ENCODE data around the gene TUT7.
"Not testable (repeated sequence)": the region's sequence is repeated elsewhere in the genome, so short reads cannot be mapped to it uniquely, and the experiment has no call there.

Gene TUT7

DNA sequence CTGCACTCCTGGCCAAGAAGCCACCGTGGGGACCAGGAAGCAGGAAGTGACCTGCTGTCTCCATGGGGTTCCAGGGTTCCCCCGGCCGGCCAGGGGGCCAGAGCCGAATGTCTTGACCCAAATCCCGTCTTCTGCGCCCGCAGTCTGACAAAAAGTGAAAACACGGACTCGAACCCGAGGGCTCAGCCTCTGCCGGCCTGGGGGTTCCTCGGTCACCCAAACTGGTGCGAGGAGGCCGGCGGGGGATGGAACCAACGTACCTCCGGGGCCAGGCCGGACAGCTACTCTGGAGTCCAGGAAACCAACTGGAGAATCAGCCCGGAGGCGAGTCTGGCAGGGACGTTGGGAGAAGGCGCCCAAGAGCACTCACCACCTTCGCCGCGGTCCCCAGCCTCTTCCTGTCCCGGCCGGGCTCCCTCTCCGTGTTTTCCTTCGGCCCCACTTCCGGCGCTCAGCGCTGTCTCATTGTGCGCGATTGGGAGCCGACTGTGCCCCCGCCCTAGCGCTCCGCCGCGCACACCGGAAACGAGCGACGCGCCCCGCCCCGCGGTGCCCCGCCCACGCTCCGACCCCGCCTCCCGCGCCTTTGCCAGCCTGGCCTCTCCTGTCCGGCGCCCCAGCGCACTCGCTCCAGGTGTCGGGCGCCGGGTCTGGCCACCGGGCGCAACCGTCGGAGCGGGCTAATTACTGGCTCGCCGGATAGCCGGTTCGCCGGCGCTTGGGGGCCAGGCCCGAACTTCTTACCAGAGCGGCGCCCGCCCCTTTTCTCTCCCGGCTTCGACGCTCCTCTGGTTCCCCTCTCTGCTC, at the start of gene TUT7:
Gene TUT7, minus strand, starts transcription at position 400 of the 807 bp plus-strand sequence. CDS start 1,211 bp downstream, outside the sequence.
- FAIRE-seq, result no peak

DNA sequence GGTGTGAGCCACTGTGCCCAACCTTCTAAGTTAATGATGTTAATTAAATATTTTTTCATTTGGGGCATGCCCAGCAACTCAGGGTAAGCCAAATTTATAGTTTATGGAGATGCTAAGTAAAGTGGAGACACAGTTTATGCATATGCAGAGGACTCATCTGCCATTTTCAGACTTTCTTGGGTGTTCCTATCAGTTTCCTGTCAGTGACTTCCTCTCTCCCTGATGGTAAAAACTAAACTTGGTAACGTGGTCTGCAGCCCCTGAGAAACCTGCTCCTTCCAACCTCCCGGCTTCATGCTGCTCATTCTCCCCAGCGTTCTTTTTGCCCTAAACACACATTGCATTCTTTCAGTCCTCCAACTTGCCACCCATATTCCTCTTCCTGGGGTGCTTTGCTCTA, 48.4 kb upstream of the TUT7 start:
- no peak for FAIRE-seq

DNA sequence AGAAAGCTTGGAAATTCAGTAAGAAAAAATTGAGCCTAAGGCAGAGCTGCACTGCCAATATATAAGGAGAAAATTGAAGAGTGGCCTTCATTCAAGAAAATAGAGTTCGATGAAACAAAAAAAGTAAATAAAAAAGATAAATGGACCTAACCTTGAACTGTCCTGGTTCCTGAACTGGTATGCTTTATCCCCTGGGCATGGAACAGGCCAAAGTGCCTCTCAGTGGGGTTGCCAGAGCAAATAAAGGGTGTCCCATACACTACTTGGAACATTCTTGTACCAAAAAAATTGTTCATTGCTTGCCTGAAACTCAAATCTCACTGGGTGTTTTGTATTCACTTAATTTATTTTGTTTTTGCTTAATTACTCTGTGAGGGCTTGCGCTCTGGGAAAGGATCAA, 42.2 kb upstream of the TUT7 start:
- FAIRE-seq, result no peak

GRCh38 chr9:86390184-86390583, 36.0 kb upstream of the TUT7 start:
- not testable (repeated sequence) for FAIRE-seq

GRCh38 chr9:86389628-86390027, 35.4 kb upstream of the TUT7 start:
- no peak for FAIRE-seq

DNA sequence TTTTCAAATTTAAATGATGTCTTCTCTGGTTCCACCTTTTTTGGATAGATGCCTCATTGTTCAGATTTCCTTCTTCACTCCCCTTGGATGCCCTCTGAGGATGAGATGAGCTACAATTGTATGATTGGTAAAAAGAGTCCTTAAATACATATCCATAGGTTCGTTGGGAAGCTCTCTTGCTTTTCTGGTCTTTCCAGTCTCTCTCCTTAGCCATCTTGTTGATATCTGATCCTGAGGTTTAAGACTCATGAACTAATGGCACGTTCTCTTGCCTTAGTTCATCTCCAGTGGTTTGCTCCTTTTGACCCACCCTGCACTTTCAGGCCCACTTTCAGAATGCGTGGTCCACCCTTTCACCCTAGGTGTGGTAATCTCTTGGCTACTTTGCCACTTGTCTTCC, 33.2 kb upstream of the TUT7 start:
- FAIRE-seq, result no peak

DNA sequence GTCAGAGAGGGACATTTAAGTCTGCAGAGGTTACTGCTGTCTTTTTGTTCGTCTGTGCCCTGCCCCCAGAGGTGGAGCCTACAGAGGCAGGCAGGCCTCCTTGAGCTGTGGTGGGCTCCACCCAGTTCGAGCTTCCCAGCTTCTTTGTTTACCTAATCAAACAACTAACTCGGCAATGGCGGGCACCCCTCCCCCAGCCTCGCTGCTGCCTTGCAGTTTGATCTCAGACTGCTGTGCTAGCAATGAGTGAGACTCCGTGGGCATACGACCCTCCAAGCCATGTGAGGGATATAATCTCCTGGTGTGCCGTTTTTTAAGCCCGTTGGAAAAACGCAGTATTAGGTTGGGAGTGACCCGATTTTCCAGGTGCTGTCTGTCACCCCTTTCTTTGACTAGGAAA, 28.8 kb upstream of the TUT7 start:
- FAIRE-seq, result not testable (repeated sequence)

DNA sequence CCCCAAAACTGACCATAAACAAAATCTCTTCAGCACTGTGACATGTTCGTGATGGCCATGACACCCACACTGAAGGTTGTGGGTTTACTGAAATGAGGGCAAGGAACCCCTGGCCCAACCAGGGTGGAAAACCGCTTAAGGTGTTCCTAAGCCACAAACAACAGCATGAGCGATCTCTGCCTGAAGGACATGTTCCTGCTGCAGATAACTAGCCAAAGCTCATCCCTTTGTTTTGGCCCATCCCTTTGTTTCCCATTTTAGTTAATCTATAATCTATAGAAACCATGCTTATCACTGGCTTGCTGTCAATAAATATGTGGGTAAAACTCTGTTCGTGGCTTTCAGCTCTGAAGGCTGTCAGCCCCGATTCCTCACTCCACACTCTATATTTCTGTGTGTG, 21.8 kb upstream of the TUT7 start:
- FAIRE-seq, result no peak

GRCh38 chr9:86369810-86370209, 15.6 kb upstream of the TUT7 start:
- no peak for FAIRE-seq

DNA sequence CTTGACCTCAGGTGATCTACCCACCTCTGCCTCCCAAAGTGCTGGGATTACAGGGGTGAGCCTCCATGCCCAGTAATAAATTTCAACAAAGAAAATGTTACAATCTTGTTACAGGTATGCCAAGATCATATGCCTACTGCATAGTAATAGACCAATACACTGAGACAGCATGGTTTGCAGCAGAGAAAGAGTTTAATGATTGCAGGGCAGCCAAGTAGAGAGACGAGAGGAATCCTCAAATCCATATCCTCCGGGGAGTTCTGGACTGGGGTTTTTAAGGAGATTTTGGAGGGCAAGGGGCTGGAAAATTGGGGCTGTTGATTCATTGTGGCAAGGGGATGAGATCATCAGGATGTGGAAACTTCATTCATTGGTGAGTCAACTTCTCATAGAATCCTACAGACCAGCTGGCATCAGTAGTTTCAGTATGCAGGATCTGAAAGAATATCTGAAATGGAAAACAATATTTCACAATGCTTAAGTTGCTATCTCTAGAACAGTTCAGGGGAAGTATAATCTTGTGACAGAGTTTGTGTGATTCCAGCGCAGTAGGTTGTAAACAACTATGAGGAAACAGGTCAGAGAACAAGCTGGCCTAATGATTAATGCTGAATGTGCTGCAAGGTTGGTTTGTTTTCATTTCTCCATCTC, 14.8 kb upstream of the TUT7 start:
- no peak for FAIRE-seq

DNA sequence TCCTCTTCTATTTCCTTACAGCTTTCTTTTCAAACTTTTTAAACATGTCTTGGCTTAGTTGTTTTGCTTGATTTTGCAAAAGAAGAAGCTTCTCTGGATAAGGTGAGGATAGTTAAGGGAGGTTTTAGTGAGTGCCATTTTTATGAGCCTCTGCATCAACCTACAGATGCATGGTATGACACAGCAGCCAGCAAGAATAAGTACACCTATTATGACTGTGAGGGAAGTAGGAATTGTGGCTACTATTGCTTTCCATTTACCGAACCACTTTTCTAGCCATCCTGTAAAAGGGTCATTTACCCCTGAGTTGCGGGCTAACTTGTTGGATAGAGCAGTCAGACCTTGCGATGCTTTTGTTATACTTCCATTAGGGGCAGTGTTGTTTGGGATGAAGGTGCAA, 7.0 kb upstream of the TUT7 start:
- FAIRE-seq, result no peak

DNA sequence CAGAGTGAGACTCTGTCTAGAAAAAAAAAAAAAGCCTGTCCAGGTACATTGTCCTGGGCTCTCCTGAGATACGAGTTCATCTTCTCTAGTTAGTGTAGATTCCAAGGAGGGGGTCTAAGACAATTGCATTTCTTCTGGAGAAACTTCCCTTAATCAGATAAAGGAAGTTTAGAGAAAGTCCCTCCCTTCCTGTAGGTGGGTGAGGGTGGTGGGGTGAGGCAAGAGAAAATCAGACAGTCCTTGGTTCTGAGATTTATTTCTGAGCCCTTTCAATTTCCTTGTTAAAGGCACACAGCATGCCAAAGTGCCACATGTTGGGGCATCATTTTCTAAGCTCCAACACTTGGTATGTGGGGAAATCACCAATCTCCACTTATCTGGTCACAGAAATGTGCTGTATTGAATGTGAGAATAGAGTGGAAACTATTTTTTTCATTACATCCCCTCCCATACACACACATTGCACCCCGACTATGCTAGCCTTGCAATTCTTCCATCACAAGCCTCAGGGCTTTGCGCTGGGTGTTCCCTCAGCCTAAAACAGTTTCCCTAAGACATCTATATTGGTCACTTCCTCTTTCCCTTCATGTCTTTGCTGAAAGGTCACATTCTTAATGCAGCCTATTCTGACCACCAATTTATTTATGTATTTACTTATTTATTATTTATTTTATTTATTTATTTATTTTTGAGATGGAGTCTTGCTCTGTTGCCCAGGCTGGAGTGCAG, 5.1 kb upstream of the TUT7 start:
- no peak for FAIRE-seq

GRCh38 chr9:86356871-86357866, 3.0 kb upstream of the TUT7 start:
- no peak for FAIRE-seq

GRCh38 chr9:86355814-86356213, 1.6 kb upstream of the TUT7 start:
- FAIRE-seq, result no peak

- no peak for FAIRE-seq
Observed at GRCh38 chr9:86354818-86355309, 654 bp upstream of the TUT7 start.

GRCh38 chr9:86353655-86354010, 577 bp downstream of the TUT7 start:
- no peak for FAIRE-seq

DNA sequence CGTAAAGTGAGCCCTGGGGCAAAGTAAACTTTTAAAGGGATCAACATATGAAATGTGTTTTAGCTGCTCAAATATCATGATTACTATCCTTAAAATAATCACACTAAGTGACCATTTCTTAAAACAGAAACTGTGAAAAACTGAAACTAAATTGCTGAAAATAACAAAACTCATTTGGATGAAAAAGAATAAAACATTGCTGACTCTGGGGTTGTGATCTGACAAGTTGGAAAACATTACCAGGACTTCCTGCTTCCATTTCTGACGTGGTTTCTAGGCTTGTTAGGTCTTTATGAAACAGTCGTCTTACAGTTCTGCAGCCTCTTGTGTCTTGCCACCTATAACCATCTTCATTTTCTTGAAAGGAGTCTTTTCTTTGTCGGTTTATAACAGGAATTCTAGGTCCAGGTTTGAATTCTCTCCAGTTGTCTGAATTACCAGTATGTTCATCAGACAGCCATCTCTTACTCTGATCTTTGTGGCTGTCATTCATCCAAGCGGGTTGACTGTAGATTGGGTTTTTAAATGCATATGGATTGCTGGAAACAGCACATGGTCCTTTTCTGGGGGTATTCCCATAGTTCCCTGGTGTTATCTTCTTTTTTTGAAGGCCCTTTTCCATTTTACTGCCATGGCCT, 1.7 kb downstream of the TUT7 start:
- FAIRE-seq, result no peak

GRCh38 chr9:86351880-86352279, 2.3 kb downstream of the TUT7 start:
- FAIRE-seq, result no peak

GRCh38 chr9:86350006-86350760, 4.0 kb downstream of the TUT7 start:
- FAIRE-seq, result no peak

DNA sequence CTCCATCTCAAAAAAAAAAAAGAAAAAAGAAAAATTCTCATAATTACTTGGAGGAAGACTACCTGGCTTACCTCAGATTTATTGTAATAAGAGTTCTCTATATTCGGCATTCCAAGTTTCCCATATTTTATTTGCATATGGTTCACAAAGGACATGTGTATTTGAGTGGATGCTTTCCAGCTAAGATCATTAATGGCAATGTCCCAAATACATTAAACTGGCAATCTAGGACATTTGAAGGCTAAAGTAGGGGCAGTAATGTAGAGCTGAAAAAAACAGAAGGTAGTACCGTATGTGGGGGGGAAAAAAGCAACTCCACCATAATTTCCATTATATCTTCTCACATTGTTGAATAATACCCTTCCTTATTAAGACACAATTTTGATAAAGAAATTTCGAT, 4.9 kb downstream of the TUT7 start:
- FAIRE-seq, result no peak

DNA sequence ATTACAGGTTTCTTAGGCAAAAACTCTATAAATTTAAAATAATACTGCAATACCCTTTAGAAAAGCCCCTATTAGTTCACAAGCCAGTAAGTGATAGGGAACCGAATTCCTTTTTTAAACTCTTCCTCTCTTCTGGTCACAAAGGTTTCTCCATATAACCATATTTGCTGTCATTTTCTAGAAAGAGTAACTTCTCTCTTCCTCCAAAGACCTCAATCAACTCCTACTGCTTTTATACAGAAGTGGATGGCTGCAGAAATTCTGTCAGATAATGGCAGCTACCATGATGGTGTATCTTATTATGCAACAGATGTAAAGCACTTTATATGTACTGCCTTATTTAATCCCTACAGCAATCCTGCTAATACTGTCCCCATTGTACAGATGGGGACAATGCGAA, 6.2 kb downstream of the TUT7 start:
- FAIRE-seq, result no peak

All from TTC549 (cell line).